IPS DF 4.7 (cell line): ENCODE measurements around the gene CSRP2.

ENCODE experiments used
- DNase-seq: peaks from one replicate; pipeline ENCODE4 v3.0.0-alpha.2; 2013; ENCODE audit warnings: low spot score; ENCODE audit errors: extremely low read depth

The CSRP2 gene

DNA sequence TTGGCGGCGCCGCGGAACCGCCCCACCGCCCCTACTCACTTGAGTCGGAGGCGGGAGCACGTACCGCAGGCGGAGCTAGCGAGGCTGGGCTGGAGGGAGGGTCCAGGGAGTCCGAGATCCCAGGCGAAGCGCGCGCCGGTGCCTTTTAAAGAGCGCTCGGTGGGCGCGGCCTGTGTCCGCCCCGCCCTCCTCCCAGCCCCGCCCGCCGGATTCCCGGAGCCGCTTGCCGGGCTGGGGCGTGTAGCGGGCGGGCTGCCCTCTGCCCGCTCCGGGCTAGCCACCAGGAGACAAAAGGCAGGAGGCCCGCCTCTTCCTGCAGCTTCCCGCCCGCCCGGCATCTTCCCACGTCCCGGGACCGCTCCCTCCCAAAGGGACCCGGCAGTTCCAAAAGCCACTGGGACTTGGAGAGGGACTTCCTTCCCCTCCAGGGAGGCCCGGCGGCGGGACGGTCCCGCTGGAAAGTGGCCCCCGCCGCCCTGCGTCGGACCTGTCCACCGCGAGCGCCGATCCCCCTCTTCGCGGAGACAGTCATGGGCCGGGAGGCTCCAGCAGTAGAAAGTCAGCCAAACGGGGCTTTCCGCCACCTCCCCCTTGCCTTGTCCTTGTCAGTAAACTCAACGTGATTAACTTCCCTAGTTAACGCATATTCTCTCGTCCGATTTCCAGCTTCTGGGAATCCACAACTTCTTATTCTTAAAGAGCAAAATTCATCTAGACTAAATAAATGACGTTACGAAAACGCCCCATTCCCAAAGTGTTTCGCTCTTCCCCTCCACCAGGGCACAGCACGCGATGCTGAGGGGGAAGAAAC is at the start of gene CSRP2:
Gene CSRP2 (minus strand): TSS at position 121 of the 811 bp plus-strand sequence. CDS start 12,759 bp downstream, outside the sequence.
- peak; percentile 76 for DNase-seq

GRCh38 chr12:76927170-76927784 is 48.5 kb upstream of the CSRP2 start:
- DNase-seq = no peak

DNA sequence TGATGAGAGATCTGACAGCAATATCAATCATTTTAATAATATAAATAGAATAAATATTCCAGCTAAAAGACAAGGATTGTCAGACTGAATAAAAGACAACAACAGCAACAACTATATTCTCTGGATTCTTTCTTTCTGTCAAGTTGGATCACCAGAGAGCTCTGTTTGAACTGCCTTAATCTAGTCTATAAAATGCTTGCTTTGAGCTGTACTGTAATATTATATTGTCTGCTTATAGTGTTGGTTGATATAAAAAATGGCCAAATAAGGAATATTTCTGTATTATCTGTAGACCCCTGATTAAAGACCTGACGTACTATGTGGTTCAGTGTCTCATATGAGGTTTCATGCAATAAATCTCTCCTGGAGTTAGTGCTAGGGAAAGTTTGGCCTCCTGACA is 46.3 kb upstream of the CSRP2 start:
- no peak for DNase-seq

- DNase-seq = no peak
Measured at GRCh38 chr12:76922866-76923265, 44.0 kb upstream of the CSRP2 start.

- DNase-seq = no peak
Measured at GRCh38 chr12:76921891-76922664, 43.3 kb upstream of the CSRP2 start.

GRCh38 chr12:76921100-76921471 is 42.3 kb upstream of the CSRP2 start:
- DNase-seq = no peak

DNA sequence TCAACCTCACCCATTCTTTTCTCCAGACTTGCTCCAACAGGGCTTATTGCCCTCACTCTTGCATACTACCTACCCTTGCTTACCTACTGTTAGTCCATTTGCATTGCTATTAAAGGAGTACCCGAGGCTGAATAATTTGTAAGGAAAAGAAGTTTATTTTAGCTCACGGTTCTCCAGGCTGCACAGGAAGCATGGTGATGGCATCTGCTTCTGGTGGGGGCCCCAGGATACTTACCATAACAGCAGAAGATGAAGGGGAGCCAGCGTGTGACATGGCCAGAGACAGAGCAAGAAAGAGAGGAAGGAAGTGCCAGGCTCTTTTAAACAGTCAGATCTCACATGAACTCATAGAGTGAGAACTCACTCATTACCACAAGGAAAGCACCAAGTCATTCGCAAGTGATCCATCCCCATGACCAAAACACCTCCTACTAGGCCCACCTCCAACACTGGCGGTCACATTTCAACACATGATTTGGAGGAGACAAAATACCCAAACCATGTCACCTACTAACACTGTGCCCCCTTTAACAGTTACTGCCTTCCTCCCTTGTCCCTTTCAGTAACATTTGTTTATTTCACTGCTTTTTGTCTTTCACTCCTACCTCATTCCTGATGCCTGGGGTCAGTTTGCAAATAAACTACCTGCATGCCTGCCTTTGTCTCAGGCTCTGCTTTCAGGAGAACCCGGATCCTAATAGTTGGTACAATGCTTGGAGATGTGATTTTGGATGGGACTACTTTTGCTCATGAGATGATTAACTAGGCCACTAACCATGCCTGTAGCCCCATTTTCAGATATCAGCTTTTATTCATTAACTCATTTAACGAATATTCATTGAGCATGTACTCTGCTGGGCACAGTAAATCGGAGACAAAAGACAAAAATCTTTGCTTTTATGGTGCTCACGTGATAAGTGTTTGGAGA is 41.6 kb upstream of the CSRP2 start:
- no peak for DNase-seq

- DNase-seq = no peak
Measured at GRCh38 chr12:76919383-76920171, 40.8 kb upstream of the CSRP2 start.

GRCh38 chr12:76916170-76916540 is 37.3 kb upstream of the CSRP2 start:
- DNase-seq = no peak

- no peak for DNase-seq
Measured at GRCh38 chr12:76915361-76916169, 36.7 kb upstream of the CSRP2 start.

DNA sequence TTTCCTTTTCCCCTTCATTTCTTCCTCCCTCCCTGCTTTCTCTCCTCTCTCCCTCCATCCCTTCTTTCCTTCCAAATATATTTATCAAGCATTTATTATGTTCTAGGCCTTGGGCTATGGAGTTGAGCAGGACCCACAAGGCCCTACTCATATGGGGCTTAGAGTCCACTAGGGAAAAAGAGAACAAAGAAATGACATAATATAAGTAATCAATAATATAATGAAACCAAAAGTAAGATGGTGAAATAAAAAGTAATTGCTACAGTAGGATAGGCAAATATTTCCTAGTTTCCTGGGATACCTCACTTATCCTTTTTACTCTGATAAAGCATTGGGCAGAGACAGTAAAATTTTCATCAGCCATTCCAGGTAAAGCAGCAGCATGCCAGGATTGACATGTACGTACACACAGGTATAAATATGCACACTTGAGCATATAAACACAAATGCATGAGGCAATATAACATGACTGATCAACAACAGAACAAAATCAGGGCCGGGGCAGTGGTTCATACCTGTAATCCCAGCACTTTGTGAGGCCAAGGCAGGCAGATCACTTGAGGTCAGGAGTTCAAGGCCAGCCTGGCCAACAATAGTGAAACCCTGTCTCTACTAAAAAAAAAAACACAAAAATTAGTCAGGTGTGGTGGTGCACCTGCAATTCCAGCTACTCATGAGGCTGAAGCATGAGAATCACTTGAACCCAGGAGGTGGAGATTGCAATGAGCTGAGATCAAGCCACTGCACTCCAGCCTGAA is 35.5 kb upstream of the CSRP2 start:
- no peak for DNase-seq

GRCh38 chr12:76909290-76909689 is 30.5 kb upstream of the CSRP2 start:
- DNase-seq = no peak

DNA sequence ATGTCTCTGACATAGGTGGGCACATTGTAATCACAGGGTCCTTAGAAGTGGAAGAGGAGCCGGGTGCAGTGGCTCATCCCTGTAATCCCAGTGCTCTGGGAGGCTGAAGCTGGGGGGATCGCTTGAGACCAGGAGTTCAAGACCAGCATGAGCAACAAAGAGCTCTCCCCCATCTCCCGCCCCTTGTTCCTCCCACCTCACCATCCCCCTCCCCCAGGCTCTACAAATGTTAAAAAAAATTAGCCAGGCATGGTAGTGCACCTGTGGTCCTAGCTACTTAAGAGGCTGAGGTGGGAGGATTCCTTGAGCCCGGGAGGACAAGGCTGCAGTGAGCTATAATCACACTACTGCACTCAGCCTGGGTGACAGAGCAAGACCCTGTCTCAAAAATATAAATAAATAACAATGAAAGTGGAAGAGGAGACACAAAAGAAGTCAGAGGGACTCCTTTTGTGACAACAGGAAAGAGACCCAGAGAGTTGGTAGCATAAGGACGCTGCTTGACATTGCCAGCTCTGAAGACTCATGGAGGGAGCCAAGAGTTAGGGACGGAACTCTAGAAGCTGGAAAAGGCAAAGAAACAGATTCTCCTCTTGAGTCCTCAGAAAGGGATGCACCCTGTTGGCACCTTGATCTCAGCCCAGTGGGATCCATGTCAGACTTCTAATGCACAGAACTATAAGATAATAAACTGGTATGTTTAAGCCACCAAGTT is 29.6 kb upstream of the CSRP2 start:
- no peak for DNase-seq

DNA sequence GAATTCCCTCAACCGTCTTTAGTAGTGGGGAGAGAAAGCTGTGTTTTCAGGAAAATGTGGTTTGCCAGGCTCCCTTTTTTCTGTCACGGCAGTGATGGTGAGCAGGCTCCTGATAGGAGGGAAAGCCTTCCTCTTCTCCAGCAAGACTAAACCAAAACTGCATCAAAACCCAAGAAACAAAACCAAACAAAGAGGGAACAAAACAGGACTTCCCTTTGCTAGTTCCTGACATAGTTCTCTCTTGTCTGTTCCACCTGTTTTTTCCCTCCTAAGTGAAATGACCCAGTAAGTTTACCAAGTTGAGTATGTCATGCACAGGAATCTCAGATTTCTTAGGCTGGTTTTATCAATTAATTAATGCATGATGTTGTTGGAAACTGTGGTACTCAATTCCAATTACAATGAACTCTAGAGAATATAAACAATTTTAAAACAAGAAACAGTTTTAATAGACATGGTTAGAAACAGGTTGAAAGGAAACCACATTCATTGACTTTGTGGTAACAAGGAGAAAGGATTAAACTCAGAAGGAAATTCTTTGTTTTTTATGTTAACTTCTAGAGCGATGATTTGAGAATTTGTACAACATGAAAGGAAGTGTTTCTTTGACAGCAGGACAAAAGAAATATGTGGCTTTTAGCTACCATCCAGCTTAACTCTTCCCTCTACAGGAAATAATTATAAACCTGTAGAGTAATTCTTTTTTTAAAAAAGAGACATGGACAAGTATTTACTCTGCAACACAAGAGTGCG is 23.0 kb upstream of the CSRP2 start:
- DNase-seq = no peak

- no peak for DNase-seq
Measured at GRCh38 chr12:76899522-76899921, 20.7 kb upstream of the CSRP2 start.

- DNase-seq = no peak
Measured at GRCh38 chr12:76898442-76898841, 19.6 kb upstream of the CSRP2 start.

DNA sequence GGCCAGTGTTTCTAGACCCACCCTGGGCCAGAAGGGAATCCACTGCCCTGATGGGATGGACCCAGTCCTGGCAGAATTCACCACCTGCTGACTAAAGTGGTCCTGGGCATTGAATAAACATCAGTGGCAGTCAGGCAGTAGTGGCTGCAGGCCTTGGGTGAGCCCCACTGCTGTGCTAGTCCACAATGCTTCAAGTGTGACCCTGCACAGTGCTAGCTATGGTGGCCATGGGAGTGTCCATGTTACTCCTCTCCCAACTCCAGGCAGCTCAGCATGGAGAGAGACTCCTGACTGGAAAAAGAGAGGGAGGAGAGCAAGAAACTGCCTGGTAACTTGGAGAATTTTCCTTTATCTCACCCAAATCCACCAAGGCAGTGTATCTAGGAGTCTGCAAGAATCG is 17.5 kb upstream of the CSRP2 start:
- DNase-seq = no peak
